ENCODE measurements around the gene NME4. TPM values are rescaled to one million over a fixed set of nuclear protein-coding genes. Genes with fewer than 3 reads are reported as not detected.
"Not testable (repeated sequence)": the region's sequence is repeated elsewhere in the genome, so short reads cannot be mapped to it uniquely, and the experiment has no call there.

Gene NME4
- total and polyA plus RNA-seq, 8 donors, result 11.0 to 68.6 (median 22.6) TPM

DNA sequence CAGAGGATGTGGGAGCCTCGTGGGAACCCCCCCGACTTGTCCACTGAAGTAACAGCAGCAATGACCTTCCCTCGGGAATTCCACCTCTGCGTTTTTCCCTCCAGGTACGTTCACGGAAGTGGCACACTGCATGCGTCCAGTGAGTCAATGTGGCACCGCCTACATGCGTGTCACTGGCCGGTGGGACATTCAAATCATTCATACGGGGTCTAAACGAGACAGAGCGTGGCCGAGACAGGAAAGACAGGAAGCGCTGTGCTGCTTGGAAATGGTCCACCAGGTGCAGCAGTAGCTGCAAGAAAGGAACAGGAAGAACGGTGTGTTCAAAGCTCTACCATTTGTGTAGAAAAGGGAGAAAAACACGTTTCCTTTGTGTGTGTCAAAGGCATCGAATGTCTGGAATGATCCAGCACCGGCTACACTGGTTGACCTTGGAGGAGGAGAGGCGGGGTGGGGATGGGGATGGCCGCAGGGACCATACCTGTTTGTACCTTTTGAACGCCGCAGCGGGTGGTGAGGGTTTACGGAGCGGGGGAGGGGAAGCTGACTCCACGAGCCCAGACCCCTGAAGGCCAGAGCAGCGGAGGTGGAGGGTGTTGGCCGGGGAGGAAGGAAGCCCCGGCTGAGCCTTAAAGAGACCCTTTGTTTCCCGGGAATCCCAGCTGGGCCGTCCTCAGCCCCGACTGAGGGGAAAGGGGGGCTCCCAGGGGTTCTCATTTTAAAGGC is 13.5 kb upstream of the NME4 start:
- WGBS, 2 donors, result 7 to 10% methylated on average over 33 of the region's 33 CpGs
- Histone ChIP-seq H3K4me3 (peak overlapping the region in 3 of 4 donors; percentile 74 to 95 (median 91)), H3K9me3 (no peaks in the 10 kb centered on the region), H3K36me3 (no peaks in the 10 kb centered on the region), H3K27ac (peak overlapping the region; percentile 84 to 95 (median 88)), H3K4me1 (peaks cover 12 to 21% (median 21%) of the 10 kb centered on the region in 3 donors), H3K27me3 (no peaks in the 10 kb centered on the region)
- FAIRE-seq (no peak), ATAC-seq (peak; percentile 18 to 40 (median 26)), DNase-seq (peak; percentile 71 to 85 (median 74))
- TF ChIP-seq, protein P1, sequence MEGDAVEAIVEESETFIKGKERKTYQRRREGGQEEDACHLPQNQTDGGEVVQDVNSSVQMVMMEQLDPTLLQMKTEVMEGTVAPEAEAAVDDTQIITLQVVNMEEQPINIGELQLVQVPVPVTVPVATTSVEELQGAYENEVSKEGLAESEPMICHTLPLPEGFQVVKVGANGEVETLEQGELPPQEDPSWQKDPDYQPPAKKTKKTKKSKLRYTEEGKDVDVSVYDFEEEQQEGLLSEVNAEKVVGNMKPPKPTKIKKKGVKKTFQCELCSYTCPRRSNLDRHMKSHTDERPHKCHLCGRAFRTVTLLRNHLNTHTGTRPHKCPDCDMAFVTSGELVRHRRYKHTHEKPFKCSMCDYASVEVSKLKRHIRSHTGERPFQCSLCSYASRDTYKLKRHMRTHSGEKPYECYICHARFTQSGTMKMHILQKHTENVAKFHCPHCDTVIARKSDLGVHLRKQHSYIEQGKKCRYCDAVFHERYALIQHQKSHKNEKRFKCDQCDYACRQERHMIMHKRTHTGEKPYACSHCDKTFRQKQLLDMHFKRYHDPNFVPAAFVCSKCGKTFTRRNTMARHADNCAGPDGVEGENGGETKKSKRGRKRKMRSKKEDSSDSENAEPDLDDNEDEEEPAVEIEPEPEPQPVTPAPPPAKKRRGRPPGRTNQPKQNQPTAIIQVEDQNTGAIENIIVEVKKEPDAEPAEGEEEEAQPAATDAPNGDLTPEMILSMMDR (IDR thresholded peaks at IDR 0.05), result no peak
- intact Hi-C loops (cut with DNase I), result loop anchor here in 1 of 3 donors (10.0 kb wide), 1 partner anchor 271 kb away; no protein-coding TSS in a partner anchor

DNA sequence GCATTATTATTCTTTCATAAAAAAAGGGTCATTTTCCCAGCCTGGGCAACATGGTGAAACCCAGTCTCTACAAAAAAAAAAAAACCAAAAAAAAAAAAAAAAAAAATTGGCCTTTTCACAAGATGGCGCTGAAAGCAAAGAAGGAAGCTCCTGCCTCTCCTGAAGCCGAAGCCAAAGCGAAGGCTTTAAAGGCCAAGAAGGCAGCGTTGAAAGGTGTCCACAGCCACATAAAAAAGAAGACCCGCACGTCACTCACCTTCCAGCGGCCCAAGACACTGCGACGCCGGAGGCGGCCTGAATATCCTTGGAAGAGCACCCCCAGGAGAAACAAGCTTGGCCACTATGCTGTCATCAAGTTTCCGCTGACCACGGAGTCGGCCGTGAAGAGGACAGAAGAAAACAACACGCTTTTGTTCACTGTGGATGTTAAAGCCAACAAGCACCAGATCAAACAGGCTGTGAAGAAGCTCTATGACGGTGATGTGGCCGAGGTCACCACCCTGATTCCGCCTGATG is 10.3 kb upstream of the NME4 start:
- Histone ChIP-seq H3K9me3 (no peaks in the 10 kb centered on the region), H3K27ac (no peak overlapping the region), H3K36me3 (no peaks in the 10 kb centered on the region), H3K4me1 (peaks cover 4 to 11% (median 5%) of the 10 kb centered on the region in 3 donors), H3K4me3 (no peak overlapping the region), H3K27me3 (no peaks in the 10 kb centered on the region)
- intact Hi-C loops (cut with DNase I), result loop anchor here in 1 of 3 donors (10.0 kb wide), 1 partner anchor 268 kb away; no protein-coding TSS in a partner anchor
- DNase-seq, result no peak
- ATAC-seq, result no peak
- 83 to 84% methylated on average over 19 of the region's 19 CpGs for WGBS, 2 donors
- no peak for FAIRE-seq
- TF ChIP-seq, protein P1 (IDR thresholded peaks at IDR 0.05), result no peak

DNA sequence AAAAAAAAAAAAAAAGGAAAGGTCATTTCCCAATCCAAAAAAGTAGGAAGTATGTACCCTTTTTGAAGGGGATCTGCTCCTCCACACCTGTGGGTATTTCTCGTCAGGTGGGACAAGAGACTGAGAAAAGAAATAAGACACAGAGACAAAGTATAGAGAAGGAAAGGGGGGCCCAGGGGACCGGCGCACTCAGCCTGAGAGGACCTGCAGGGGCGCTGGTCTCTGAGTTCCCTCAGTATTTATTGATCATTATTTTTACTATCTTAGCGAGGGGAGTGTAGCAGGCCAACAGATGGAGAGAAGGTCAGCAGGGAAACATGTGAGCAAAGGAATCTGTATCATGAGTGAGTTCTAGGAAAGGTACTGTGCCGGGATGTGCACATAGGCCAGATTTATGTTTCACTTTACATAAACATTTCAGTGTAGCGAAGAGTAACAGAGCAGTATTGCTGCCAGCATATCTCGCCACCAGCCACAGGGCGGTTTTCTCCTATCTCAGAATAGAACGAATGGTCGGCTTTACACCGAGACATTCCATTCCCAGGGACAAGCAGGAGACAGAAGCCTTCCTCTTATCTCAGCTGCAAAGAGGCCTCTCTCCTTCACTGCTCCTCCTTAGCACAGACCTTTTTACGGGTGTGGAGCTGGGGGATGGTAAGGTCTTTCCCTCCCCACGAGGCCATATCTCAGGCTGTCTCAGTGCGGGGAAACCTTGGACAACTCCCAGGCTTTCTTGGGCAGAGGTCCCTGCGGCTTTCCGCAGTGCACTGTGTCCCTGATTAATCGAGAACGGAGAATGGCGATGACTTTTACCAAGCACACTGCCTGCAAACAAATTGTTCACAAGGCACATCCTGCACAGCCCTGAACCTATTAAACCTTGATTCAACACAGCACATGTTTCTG is 9.0 kb upstream of the NME4 start:
- not testable (repeated sequence) for H3K36me3 ChIP-seq, H3K27ac ChIP-seq, FAIRE-seq, H3K27me3 ChIP-seq, H3K9me3 ChIP-seq, ATAC-seq, DNase-seq
- Histone ChIP-seq H3K4me1 (peaks cover 4 to 11% (median 5%) of the 10 kb centered on the region in 3 donors), H3K4me3 (peak overlapping the region in 1 of 4 donors; percentile 7)
- 15 to 18% methylated on average over 20 of the region's 20 CpGs for WGBS, 2 donors
- intact Hi-C loops (cut with DNase I), result loop anchor here in 1 of 3 donors (10.0 kb wide), 1 partner anchor 267 kb away; no protein-coding TSS in a partner anchor

DNA sequence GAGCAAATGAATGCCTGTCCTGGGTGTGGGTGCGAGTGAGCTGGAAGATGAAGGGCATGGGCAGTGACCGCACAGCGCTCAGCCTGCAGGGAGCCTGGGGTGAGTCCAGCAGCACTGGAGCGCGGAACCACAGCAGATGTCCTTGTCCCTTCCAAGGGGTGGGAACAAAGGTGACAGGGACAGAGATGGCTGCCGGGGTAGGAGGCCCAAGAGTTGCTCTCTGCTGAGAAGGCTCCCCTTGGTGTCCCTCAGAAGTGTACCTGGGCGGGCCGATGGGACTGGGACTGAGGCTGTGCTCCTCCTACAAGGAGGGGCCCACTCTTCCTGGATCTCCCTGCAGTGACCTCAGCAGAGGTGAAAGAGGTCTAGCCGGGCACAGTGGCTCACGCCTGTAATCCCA is 7.6 kb upstream of the NME4 start:
- DNase-seq, result no peak
- FAIRE-seq, result no peak
- Histone ChIP-seq H3K27me3 (no peaks in the 10 kb centered on the region), H3K4me1 (peaks cover 0 to 4% (median 4%) of the 10 kb centered on the region in 3 donors), H3K36me3 (no peaks in the 10 kb centered on the region), H3K9me3 (no peaks in the 10 kb centered on the region), H3K27ac (no peak overlapping the region), H3K4me3 (no peak overlapping the region)
- TF ChIP-seq, protein P1 (IDR thresholded peaks at IDR 0.05), result no peak
- WGBS, 2 donors, result 70 to 80% methylated on average over 10 of the region's 10 CpGs
- intact Hi-C loops (cut with DNase I), result loop anchor here in 1 of 3 donors (10.0 kb wide), 1 partner anchor 265 kb away; no protein-coding TSS in a partner anchor
- ATAC-seq, result no peak

DNA sequence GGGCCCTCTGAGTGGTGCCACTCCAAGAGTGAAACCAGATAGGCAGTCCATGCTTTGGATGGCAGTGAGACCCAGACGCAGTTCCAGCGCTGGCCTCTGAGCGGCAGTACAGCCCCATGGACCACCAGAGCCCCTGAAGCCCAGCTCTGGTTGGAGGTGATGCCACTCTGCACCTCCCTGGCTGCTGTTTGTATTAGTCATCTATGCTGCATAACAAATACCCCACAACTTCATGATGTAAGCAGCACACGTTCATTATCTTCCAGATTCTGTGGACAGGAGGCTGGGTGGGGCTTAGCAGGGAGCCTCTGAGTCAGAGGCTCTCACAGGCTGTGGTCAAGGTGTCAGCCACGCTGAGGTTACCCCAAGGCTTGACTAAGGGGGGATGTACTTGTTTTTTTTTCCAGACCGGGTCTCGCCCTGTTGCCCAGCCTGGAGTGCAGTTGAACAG is 5.1 kb upstream of the NME4 start:
- H3K4me1 ChIP-seq, result peaks cover 0 to 4% (median 4%) of the 10 kb centered on the region in 3 donors
- intact Hi-C loops (cut with DNase I), result no loop called here
- H3K27ac ChIP-seq, result no peak overlapping the region
- ATAC-seq (peak; percentile 57 to 81 (median 74)), DNase-seq (peak in 4 of 6 donors; percentile 32 to 75 (median 64)), FAIRE-seq (no peak)
- no peaks in the 10 kb centered on the region for H3K27me3 ChIP-seq
- no peaks in the 10 kb centered on the region for H3K36me3 ChIP-seq
- WGBS, 2 donors, result 74 to 79% methylated on average over 7 of the region's 7 CpGs
- TF ChIP-seq, protein P1 (IDR thresholded peaks at IDR 0.05), result peak; percentile 22 to 51 (median 39)
- H3K4me3 ChIP-seq, result no peak overlapping the region
- no peaks in the 10 kb centered on the region for H3K9me3 ChIP-seq
